HL-60 (cell line): Measurements from ENCODE around the gene NTN1.

Source experiments
- DNase-seq, 2 experiments: peaks; one replicate each; pipeline ENCODE4 v3.0.0-alpha.2; 2010 to 2020; ENCODE audit warnings: low read depth in 1 of 2, low spot score in 1 of 2
- H3K27ac ChIP-seq: fragments of 250-450 bp; sonication (Bioruptor Pico); replicated peaks from 2 replicates; pipeline ENCODE4 v1.5.1; 2020; ENCODE audit warnings: mild to moderate bottlenecking, moderate library complexity
- H3K27me3 ChIP-seq: fragments of 250-450 bp; sonication (Bioruptor Pico); 2 replicates; pipeline ENCODE4 v1.5.1; 2021; ENCODE audit warnings: mild to moderate bottlenecking, moderate library complexity; ENCODE audit not compliant: insufficient read depth, poor library complexity, severe bottlenecking
- H3K4me3 ChIP-seq: replicated peaks from 2 replicates; pipeline ENCODE4 v1.5.1; 2011; ENCODE audit warnings: mild to moderate bottlenecking, control low read depth, low read length; ENCODE audit not compliant: insufficient read depth
- CTCF ChIP-seq: IDR thresholded peaks from one replicate; pipeline ENCODE4 v1.5.1; 2011; ENCODE audit warnings: low read length, control low read depth, inconsistent platforms; ENCODE audit not compliant: insufficient read depth
- GABPA ChIP-seq: IDR thresholded peaks from 2 replicates; pipeline ENCODE4 v1.6.1; 2012; ENCODE audit warnings: low read depth
- POLR2AphosphoS5 ChIP-seq: IDR thresholded peaks from 2 replicates; pipeline ENCODE4 v1.6.1; 2012; ENCODE audit warnings: low read depth
- SPI1 ChIP-seq: IDR thresholded peaks from 2 replicates; pipeline ENCODE4 v1.6.1; 2012; ENCODE audit warnings: low read depth, mild to moderate bottlenecking, borderline replicate concordance
- TF ChIP-seq, protein P1 (sequence below): IDR thresholded peaks from 2 replicates; pipeline ENCODE4 v1.6.1; 2012; ENCODE audit warnings: low read depth; ENCODE audit not compliant: insufficient replicate concordance

The NTN1 gene

GRCh38 chr17:9170853-9171252, 149.5 kb downstream of the NTN1 start:
- H3K27ac ChIP-seq, result no peak overlapping the region
- no peak for TF ChIP-seq POLR2AphosphoS5
- no peak for TF ChIP-seq SPI1
- TF ChIP-seq, protein P1, sequence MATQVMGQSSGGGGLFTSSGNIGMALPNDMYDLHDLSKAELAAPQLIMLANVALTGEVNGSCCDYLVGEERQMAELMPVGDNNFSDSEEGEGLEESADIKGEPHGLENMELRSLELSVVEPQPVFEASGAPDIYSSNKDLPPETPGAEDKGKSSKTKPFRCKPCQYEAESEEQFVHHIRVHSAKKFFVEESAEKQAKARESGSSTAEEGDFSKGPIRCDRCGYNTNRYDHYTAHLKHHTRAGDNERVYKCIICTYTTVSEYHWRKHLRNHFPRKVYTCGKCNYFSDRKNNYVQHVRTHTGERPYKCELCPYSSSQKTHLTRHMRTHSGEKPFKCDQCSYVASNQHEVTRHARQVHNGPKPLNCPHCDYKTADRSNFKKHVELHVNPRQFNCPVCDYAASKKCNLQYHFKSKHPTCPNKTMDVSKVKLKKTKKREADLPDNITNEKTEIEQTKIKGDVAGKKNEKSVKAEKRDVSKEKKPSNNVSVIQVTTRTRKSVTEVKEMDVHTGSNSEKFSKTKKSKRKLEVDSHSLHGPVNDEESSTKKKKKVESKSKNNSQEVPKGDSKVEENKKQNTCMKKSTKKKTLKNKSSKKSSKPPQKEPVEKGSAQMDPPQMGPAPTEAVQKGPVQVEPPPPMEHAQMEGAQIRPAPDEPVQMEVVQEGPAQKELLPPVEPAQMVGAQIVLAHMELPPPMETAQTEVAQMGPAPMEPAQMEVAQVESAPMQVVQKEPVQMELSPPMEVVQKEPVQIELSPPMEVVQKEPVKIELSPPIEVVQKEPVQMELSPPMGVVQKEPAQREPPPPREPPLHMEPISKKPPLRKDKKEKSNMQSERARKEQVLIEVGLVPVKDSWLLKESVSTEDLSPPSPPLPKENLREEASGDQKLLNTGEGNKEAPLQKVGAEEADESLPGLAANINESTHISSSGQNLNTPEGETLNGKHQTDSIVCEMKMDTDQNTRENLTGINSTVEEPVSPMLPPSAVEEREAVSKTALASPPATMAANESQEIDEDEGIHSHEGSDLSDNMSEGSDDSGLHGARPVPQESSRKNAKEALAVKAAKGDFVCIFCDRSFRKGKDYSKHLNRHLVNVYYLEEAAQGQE, result no peak
- no peak for TF ChIP-seq CTCF
- TF ChIP-seq GABPA, result no peak
- H3K4me3 ChIP-seq, result no peak overlapping the region
- DNase-seq, result no peak
- H3K27me3 ChIP-seq, result no peaks in the 10 kb centered on the region

DNA sequence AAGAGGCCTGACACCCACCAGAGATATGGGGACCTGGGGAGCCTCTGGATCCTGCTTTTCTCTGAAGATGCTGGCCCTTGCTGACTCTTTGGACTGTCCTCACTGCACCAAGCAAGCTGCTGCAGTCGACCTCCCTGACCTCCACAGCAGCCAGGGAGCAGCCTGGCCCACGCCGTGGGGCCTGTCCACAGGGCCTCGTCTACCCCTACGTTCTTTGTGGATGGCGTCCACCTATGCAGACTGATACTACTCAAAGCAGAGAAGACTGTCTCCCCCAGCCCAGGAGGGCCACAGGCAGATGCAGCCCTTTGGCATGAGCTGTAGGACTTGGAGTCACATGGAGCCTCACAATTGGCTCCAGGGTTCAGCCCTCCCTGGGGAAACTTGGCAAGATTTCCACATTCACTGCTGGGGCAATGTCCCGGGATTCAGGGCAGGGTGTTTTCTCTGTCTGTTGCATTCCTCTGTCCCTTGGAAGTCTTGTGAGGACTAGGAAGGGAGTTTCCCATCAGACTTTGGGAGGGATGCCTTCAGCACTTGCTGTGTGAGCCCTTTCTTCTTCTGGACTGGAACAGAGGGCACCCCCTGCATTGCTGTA, 152.2 kb downstream of the NTN1 start:
- no peak overlapping the region for H3K27ac ChIP-seq
- DNase-seq, result no peak
- TF ChIP-seq SPI1 (no peak), CTCF (no peak), GABPA (no peak), POLR2AphosphoS5 (no peak)
- TF ChIP-seq, protein P1, result no peak
- no peak overlapping the region for H3K4me3 ChIP-seq
- H3K27me3 ChIP-seq, result no peaks in the 10 kb centered on the region

DNA sequence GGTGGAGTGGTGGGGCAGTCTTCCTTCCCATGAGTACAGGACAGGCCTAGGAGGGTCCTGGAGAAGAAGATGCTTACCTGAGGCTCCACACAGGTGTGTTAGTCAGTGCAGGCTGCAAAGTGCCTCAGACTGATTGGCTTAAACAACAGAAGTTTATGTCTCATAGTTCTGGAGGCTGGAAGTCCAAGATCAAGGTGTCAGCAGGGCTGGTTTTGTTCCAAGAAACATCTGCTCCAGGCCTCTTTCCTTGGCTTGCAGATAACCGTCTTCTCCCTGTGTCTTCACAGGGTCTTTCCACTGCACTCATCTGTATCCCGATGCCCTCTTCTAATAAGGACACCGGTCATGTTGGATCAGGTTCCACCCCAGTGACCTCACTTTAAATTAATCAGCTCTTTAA, 153.0 kb downstream of the NTN1 start:
- no peaks in the 10 kb centered on the region for H3K27me3 ChIP-seq
- no peak overlapping the region for H3K4me3 ChIP-seq
- no peak for DNase-seq
- no peak for TF ChIP-seq CTCF
- no peak for TF ChIP-seq SPI1
- TF ChIP-seq POLR2AphosphoS5, result no peak
- TF ChIP-seq, protein P1, result no peak
- no peak for TF ChIP-seq GABPA
- H3K27ac ChIP-seq, result no peak overlapping the region
